Inflammatory macrophage treated with lipopolysaccharide for 4 hours (primary cell): ENCODE data around the gene SLC16A4.

Experiments
- DNase-seq: peaks from one replicate; pipeline ENCODE4 v3.0.0-alpha.2; 2020

SLC16A4 gene

DNA sequence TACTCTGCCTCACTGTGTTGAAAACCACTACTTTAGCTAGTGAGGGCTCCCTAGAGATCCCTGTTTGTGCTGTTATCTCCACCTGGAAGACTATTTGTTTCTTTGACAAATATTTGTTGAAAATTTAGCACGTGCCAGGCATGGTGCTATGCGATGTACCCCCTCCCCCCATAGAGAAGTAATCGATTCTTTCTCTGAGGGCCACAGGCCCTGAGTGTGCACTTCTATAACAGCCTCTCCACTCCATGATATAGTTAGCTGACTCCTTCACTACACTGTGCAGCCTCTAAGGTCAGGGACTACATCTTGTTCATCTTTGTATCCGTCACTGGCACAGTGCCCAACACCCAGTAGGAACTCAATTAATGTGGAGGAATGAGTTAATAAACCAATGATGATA lies 69.0 kb downstream of the SLC16A4 start:
- no peak for DNase-seq

DNA sequence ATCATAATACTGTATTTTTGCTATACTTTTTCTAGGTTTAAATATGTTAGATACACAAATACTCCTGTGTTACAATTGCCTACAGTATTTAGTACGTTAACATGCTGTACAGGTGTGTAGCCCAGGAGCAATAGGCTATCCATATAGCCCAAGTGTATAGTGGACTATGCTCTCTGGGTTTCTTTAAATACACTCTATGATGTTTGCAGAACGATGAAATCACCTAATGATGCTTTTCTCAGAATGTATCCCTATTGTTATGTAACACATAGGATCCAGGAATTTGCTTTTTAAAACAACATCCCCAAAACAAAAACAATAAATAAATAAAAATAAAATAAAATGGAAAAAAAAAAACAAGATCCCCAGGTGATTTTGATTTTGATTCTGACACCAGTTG lies 69.8 kb downstream of the SLC16A4 start:
- DNase-seq, result no peak

DNA sequence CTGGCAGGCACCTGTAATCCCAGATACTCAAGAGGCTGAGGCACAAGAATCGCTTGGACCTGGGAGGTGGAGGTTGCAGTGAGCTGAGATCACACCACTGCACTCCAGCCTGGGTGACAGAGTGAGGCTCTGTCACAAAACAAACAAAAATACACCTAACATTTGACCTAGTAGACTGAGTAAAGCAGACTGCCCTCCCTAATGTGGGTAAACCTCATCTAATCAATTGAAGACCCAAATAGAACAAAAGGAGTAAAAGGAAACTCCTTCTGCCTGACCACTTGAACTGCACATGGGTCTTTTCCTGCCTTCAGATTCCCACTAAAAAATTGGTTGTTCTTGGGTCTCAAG lies 70.7 kb downstream of the SLC16A4 start:
- no peak for DNase-seq

DNA sequence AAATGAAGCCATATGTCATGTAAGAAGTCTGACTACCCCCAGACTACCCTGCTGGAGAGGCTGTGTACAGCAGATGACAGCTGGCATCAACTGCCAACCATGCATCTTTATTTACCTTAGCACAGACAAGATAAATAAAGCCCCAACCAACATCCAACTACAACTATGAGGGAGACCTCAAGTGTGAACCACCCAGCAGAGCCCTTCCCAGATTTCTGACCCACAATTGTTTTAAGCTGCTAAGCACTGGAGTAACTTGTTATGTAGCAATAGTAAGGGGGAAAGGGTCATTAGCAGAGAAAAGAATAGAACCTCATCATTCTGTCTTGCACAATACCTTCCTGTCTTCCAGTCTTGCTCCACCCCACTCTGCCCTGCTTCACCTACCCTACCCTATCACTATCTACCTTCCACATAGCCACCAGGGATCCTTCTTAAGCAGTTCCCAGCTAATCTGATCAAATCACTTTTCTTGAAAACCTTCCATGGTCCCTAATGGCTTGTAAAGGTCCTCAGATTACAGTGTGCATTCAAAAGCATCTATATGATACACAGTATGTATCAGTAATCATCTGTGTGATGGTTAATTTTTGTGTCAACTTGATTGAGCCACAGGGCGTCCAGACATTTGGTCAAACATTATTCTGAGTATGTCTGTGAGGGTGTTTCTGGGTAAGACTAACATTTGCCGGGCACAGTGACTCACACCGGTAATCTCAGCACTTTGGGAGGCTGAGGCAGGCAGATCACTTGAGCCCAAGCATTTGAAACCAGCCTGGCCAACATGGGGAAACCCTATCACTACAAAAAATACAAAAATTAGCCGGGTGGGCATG lies 71.3 kb downstream of the SLC16A4 start:
- no peak for DNase-seq

DNA sequence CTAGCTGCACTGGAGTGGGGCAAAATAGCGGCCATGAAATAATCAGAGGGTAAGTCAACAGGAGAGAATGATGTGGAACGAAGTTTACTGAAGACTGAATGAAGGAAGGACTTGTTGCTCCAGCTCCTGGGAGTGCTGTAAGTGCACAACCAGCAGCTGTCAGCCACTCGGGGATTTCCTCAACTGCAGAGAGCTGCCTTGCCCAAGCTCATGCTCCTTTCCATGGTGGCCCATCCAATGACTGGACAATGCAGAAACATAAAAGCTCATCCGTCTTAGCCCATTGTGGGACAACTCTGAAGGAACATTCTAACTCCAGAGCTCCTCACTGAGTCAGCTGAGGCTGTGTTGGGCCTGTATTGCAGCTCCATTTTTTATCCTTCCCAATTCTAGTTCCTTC lies 72.8 kb downstream of the SLC16A4 start:
- no peak for DNase-seq

DNA sequence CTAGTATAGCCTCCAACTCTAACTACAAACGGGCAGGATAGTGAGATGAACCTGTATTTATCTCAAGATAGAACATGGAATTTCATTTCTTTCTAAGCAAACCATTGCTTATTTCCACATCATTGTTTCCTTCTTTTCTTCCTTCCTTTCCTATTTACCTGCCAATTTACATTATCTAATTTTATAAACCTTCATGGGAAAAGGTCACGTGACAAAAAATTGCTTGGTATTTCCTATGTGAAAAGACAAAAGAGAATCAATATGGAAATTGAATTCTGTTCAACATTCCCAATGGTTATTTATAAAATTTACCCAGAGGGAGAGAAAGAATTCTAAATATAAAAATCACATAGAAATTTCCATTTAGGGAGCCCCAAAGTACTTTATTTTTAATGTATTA lies 74.1 kb downstream of the SLC16A4 start:
- DNase-seq, result no peak
